ENCODE measurements around the gene LENG8. TPM values are rescaled to one million over a fixed set of nuclear protein-coding genes. Genes with fewer than 3 reads are reported as not detected.
A peak's percentile ranks its signal among the peaks of the same experiment; 100 is the strongest.

LENG8 gene
- total and polyA plus RNA-seq, 7 donors = 13.6 to 286 (median 81.3) TPM

GRCh38 chr19:54448040-54448773 lies 792 bp upstream of the LENG8 start:
- TF ChIP-seq CTCF (IDR thresholded peaks at IDR 0.05) (no peak), EP300 (IDR thresholded peaks at IDR 0.05) (no peak), POLR2A (IDR thresholded peaks at IDR 0.05) (no peak), POLR2AphosphoS5 (IDR thresholded peaks at IDR 0.05) (no peak)
- H3K27ac ChIP-seq = peak overlapping the region; percentile 91 to 98 (median 95)
- no peaks in the 10 kb centered on the region for H3K27me3 ChIP-seq
- peaks cover 14 to 56% (median 24%) of the 10 kb centered on the region in 4 donors for H3K36me3 ChIP-seq
- intact Hi-C loops (cut with DNase I) = loop anchor here (5.0 kb wide), 1 partner anchor 581 kb away; the partner anchor contains the start of gene MYADM
- 1% methylated on average over 34 of the region's 34 CpGs for WGBS, 2 donors
- peak; percentile 84 for DNase-seq
- H3K4me3 ChIP-seq = peak overlapping the region; percentile 52 to 95 (median 85)
- peaks cover 0 to 51% (median 41%) of the 10 kb centered on the region in 4 donors for H3K4me1 ChIP-seq
- no peaks in the 10 kb centered on the region for H3K9me3 ChIP-seq

DNA sequence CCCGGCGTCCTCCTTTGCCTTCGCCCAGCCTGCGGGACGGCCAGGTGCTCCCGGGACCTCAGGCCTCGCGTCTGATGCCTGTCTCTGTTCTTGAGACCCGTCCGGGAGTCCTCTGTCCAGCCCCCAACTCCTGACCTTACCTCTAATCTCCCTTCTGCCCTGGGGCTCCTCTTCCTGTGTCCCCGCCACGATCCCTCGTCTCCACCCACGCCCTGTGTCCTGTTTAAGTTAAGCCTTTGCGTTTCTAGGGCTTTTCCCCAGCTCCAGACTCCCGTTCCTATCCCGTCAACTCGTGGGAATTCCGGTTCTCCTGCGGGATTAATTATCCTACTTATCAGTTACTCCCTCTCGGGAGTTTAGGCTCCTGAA lies 686 bp downstream of the LENG8 start:
- H3K4me1 ChIP-seq = peaks cover 0 to 51% (median 41%) of the 10 kb centered on the region in 4 donors
- H3K9me3 ChIP-seq = no peaks in the 10 kb centered on the region
- H3K4me3 ChIP-seq = peak overlapping the region; percentile 52 to 95 (median 85)
- DNase-seq = no peak
- intact Hi-C loops (cut with DNase I) = loop anchor here (5.0 kb wide), 1 partner anchor 582 kb away; the partner anchor contains the start of gene MYADM
- no peaks in the 10 kb centered on the region for H3K27me3 ChIP-seq
- H3K27ac ChIP-seq = peak overlapping the region; percentile 91 to 98 (median 95)
- no peak for TF ChIP-seq EP300 (IDR thresholded peaks at IDR 0.05)
- TF ChIP-seq CTCF (IDR thresholded peaks at IDR 0.05) = no peak
- TF ChIP-seq POLR2A (IDR thresholded peaks at IDR 0.05) = no peak
- TF ChIP-seq POLR2AphosphoS5 (IDR thresholded peaks at IDR 0.05) = no peak
- 1% methylated on average over 21 of the region's 21 CpGs for WGBS, 2 donors
- peaks cover 28 to 64% (median 38%) of the 10 kb centered on the region in 4 donors for H3K36me3 ChIP-seq

- H3K36me3 ChIP-seq = peaks cover 45 to 64% (median 51%) of the 10 kb centered on the region in 4 donors
- H3K4me3 ChIP-seq = peak overlapping the region in 1 of 4 donors; percentile 2
- intact Hi-C loops (cut with DNase I) = loop anchor here (1.0 kb wide), 1 partner anchor 11 kb away; no protein-coding TSS in a partner anchor
- DNase-seq = no peak
- peaks cover 0 to 51% (median 40%) of the 10 kb centered on the region in 4 donors for H3K4me1 ChIP-seq
- H3K9me3 ChIP-seq = no peaks in the 10 kb centered on the region
- no peaks in the 10 kb centered on the region for H3K27me3 ChIP-seq
- peak overlapping the region in 1 of 4 donors; percentile 7 for H3K27ac ChIP-seq
- TF ChIP-seq POLR2AphosphoS5 (IDR thresholded peaks at IDR 0.05) (no peak), EP300 (IDR thresholded peaks at IDR 0.05) (no peak), CTCF (IDR thresholded peaks at IDR 0.05) (no peak), POLR2A (IDR thresholded peaks at IDR 0.05) (no peak)
- WGBS, 2 donors = 68 to 71% methylated on average over 9 of the region's 9 CpGs
Observed at GRCh38 chr19:54451331-54451871, 2.4 kb downstream of the LENG8 start.

GRCh38 chr19:54451997-54452396 lies 3.0 kb downstream of the LENG8 start:
- peaks cover 0 to 45% (median 36%) of the 10 kb centered on the region in 4 donors for H3K4me1 ChIP-seq
- H3K27ac ChIP-seq = no peak overlapping the region
- no peak overlapping the region for H3K4me3 ChIP-seq
- no peak for TF ChIP-seq POLR2A (IDR thresholded peaks at IDR 0.05)
- TF ChIP-seq POLR2AphosphoS5 (IDR thresholded peaks at IDR 0.05) = no peak
- no peak for TF ChIP-seq EP300 (IDR thresholded peaks at IDR 0.05)
- TF ChIP-seq CTCF (IDR thresholded peaks at IDR 0.05) = no peak
- peaks cover 51 to 64% (median 57%) of the 10 kb centered on the region in 4 donors for H3K36me3 ChIP-seq
- intact Hi-C loops (cut with DNase I) = loop anchor here (1.0 kb wide), 1 partner anchor 10 kb away; no protein-coding TSS in a partner anchor
- DNase-seq = no peak
- WGBS, 2 donors = 91 to 92% methylated on average over 11 of the region's 11 CpGs
- H3K27me3 ChIP-seq = no peaks in the 10 kb centered on the region
- no peaks in the 10 kb centered on the region for H3K9me3 ChIP-seq
